HepG2 (cell line): ENCODE results near the gene SYNC. TPM values are rescaled to one million over a fixed set of nuclear protein-coding genes. Genes with fewer than 3 reads are reported as not detected.

Source experiments
- DR1 ChIP-seq: sonication (generic); formaldehyde crosslinking; IDR thresholded peaks from 2 replicates; pipeline ENCODE4 v1.8.0; 2021; ENCODE audit warnings: mild to moderate bottlenecking, missing genetic modification reagents, inconsistent platforms
- HMGXB3 ChIP-seq: sonication (generic); formaldehyde crosslinking; IDR thresholded peaks from 2 replicates; pipeline ENCODE4 v1.4.0; 2020; ENCODE audit warnings: missing genetic modification reagents, borderline replicate concordance
- MTA1 ChIP-seq: sonication (generic); formaldehyde crosslinking; IDR thresholded peaks from 2 replicates; pipeline ENCODE4 v1.4.0; 2020; ENCODE audit warnings: missing genetic modification reagents, mild to moderate bottlenecking, borderline replicate concordance
- TCF7L2 ChIP-seq: IDR thresholded peaks from 2 replicates; pipeline ENCODE4 v1.6.1; 2011; ENCODE audit warnings: mild to moderate bottlenecking, low read depth, low read length, moderate library complexity
- TRIM24 ChIP-seq: sonication (generic); formaldehyde crosslinking; IDR thresholded peaks from 2 replicates; pipeline ENCODE4 v1.8.0; 2022; ENCODE audit warnings: mild to moderate bottlenecking, missing genetic modification reagents
- ZFP36 ChIP-seq: fragments of 150-350 bp; IDR thresholded peaks from 2 replicates; pipeline ENCODE4 v1.6.1; 2018; ENCODE audit warnings: borderline replicate concordance, low read length, low read depth; ENCODE audit not compliant: partially characterized antibody
- ZNF138 ChIP-seq: sonication (generic); formaldehyde crosslinking; IDR thresholded peaks from 2 replicates; pipeline ENCODE4 v1.5.0; 2020; ENCODE audit warnings: mild to moderate bottlenecking, low read depth, missing genetic modification reagents
- ZNF24 ChIP-seq: fragments of 450-650 bp; IDR thresholded peaks from 2 replicates; pipeline ENCODE4 v1.6.1; 2017; ENCODE audit warnings: antibody characterized with exemption, mild to moderate bottlenecking
- ZNF260 ChIP-seq: sonication (generic); formaldehyde crosslinking; IDR thresholded peaks from 2 replicates; pipeline ENCODE4 v1.4.0; 2020; ENCODE audit warnings: missing genetic modification reagents, low read depth, mild to moderate bottlenecking, borderline replicate concordance
- ZNF383 ChIP-seq: sonication (generic); formaldehyde crosslinking; IDR thresholded peaks from 2 replicates; pipeline ENCODE4 v1.4.0; 2020; ENCODE audit warnings: missing genetic modification reagents, mild to moderate bottlenecking, borderline replicate concordance
- polyA plus RNA-seq, 8 experiments: library from polyadenylated mRNA; depleted of rRNA in 3 of 8; stranded (reverse) in 7 of 8; unstranded in 1 of 8; fragments of >200 nt; fragmentation: Illumina TruSeq in 4 of 8; extraction: Trizol in 4 of 8; gene quantifications; 2 replicates each; pipeline versions ENCODE4 v1.2.1 to v1.2.3, GENCODE V29; 2011 to 2016; ENCODE audit warnings: low read depth in 4 of 8, missing spikeins in 1 of 8, mixed read lengths in 1 of 8; ENCODE audit not compliant: insufficient read depth in 1 of 8
- total RNA-seq, 5 experiments: library from RNA; depleted of rRNA; stranded (reverse); fragments of >200 nt; fragmentation: Illumina TruSeq; extraction: Trizol; gene quantifications; 2 replicates each; pipeline ENCODE4 v1.2.3, GENCODE V29; 2016; ENCODE audit warnings: low read depth in 1 of 5
- TF ChIP-seq, protein P1 (sequence below): IDR thresholded peaks from 2 replicates; pipeline ENCODE4 v1.6.1; 2016; ENCODE audit warnings: missing compliant biosample characterization, missing genetic modification reagents, borderline replicate concordance
- TF ChIP-seq, protein P2 (sequence below): sonication (generic); formaldehyde crosslinking; IDR thresholded peaks from 2 replicates; pipeline ENCODE4 v1.4.0; 2020; ENCODE audit warnings: mild to moderate bottlenecking, missing genetic modification reagents

SYNC gene
- total and polyA plus RNA-seq, 2 of the 13 experiments (the other 11 are each of a cell fraction or from before 2014, with no cell fraction given) = 2.4 to 5.4 TPM

DNA sequence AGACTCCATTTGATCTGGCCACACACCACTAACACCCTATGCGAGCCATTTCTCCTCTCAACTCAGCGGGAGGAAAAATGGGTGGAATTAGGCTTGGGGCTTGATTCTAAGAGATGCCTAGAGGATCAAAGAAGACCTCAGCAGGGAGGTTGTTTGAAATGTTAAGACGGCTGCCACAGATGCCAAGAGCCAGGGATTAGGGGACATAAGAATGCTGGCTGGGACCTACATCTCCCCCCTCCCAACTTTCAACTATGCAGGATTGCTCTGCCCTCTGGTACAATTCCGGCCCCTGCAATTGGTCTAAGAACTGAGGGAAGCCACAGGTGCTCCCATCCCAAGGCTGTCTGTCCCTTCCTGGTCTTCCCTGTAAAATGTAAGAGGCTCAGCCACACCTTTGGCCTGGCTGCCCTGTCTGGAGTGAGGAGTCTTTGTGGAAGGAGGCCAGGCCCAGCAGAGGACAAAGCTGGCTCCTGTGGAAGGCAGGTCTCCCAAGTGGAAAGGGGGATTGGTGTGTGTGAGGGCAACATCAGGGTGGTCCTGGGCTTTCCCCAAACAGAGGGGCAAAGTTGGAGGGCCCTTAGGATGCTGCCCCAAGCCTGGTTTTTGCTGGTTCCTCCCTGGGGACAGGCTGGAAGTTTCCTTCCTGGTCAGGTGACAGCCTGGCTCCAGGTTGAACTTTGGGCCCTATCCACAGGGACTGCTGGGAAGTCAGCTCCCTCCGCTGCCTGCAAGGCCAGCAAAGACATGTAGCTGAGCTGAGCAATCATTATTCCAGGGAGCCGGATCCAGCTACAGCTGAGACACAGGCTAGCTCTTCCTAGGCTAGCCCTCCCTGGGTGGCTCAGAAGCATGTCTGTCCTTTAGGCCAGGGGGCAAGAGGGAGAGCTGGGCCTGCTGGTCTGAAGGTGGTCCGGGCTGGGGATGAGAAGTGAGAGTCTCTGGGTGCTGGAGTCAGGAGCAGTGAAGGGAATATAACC is 34.5 kb upstream of the SYNC start (continued):
- TF ChIP-seq ZNF260 (CRISPR knock-in tag) (no peak), HMGXB3 (0 out of 2 replicates have a peak, but pooled peaks have one; percentile 15), ZNF383 (CRISPR knock-in tag) (peak; percentile 82; the same call in 1 of the 2 replicates), ZFP36 (no peak), ZNF24 (no peak), TRIM24 (no peak), TCF7L2 (no peak), MTA1 (peak; percentile 78), DR1 (0 out of 2 replicates have a peak, but pooled peaks have one; percentile 27), ZNF138 (CRISPR knock-in tag) (no peak)
- TF ChIP-seq, protein P1, sequence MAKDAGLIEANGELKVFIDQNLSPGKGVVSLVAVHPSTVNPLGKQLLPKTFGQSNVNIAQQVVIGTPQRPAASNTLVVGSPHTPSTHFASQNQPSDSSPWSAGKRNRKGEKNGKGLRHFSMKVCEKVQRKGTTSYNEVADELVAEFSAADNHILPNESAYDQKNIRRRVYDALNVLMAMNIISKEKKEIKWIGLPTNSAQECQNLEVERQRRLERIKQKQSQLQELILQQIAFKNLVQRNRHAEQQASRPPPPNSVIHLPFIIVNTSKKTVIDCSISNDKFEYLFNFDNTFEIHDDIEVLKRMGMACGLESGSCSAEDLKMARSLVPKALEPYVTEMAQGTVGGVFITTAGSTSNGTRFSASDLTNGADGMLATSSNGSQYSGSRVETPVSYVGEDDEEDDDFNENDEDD (CRISPR knock-in tag) = peak; percentile 29; the same call in 1 of the 2 replicates
- TF ChIP-seq, protein P2, sequence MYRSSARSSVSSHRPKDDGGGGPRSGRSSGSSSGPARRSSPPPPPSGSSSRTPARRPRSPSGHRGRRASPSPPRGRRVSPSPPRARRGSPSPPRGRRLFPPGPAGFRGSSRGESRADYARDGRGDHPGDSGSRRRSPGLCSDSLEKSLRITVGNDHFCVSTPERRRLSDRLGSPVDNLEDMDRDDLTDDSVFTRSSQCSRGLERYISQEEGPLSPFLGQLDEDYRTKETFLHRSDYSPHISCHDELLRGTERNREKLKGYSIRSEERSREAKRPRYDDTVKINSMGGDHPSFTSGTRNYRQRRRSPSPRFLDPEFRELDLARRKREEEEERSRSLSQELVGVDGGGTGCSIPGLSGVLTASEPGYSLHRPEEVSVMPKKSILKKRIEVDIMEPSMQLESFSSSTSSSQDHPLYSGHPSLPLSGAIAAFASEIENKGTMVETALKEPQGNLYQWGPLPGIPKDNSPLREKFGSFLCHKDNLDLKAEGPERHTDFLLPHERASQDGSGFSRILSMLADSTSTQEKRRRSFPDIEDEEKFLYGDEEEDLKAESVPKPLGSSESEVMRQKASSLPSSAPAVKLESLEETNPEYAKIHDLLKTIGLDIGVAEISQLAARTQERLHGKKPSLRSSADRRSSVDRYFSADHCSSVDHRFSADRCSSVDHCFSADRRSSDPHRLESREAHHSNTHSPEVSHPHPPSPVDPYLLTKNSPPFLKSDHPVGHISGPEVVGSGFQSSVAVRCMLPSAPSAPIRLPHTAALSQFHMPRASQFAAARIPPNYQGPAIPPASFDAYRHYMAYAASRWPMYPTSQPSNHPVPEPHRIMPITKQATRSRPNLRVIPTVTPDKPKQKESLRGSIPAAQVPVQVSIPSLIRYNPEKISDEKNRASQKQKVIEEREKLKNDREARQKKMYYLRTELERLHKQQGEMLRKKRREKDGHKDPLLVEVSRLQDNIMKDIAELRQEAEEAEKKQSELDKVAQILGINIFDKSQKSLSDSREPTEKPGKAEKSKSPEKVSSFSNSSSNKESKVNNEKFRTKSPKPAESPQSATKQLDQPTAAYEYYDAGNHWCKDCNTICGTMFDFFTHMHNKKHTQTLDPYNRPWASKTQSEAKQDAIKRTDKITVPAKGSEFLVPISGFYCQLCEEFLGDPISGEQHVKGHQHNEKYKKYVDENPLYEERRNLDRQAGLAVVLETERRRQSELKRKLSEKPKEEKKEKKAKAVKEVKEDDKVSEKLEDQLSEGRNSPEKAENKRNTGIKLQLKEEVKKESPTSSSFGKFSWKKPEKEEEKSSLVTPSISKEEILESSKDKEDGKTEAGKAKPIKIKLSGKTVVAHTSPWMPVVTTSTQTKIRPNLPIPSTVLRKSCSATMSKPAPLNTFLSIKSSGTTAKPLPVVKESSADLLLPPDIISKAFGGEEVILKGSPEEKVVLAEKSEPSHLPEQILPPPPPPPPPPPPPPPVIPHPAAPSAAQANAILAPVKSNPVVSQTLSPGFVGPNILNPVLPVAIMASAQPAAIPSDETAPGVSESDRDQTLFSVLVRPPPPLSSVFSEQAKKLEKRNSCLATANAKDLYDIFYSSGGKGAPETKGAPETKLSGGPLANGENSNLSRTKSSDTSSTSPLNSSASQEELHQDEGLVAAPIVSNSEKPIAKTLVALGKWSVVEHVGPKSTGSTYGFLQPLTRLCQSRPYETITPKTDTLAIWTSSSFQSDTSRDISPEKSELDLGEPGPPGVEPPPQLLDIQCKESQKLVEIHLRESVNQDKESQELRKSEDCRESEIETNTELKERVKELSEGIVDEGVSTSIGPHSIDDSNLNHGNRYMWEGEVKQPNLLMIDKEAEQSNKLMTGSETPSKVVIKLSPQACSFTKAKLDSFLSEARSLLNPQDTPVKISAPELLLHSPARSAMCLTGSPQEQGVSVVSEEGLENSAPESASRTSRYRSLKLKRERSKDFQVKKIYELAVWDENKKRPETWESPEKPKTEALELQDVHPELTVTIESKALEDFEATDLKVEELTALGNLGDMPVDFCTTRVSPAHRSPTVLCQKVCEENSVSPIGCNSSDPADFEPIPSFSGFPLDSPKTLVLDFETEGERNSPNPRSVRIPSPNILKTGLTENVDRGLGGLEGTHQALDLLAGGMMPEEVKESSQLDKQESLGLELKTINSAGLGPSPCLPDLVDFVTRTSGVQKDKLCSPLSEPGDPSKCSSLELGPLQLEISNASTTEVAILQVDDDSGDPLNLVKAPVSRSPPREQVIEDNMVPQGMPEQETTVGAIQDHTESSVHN (CRISPR knock-in tag) = peak; percentile 66; the same call in 1 of the 2 replicates
